Midbrain (tissue), 1 donor: ENCODE results near the gene MRPL14.
"Not testable (repeated sequence)": the region's sequence is repeated elsewhere in the genome, so short reads cannot be mapped to it uniquely, and the experiment has no call there.

Experiments
- DNase-seq: peaks from one replicate; lab custom pipeline; 2025; lab: John Stamatoyannopoulos, UW

The MRPL14 gene

GRCh38 chr6:44097782-44098317, 29.4 kb downstream of the MRPL14 start:
- no peak for DNase-seq

GRCh38 chr6:44096612-44097011, 30.6 kb downstream of the MRPL14 start:
- DNase-seq: peak; percentile 77

GRCh38 chr6:44095243-44095623, 32.0 kb downstream of the MRPL14 start:
- DNase-seq: not testable (repeated sequence)

- no peak for DNase-seq
Observed at GRCh38 chr6:44094403-44095242, 32.6 kb downstream of the MRPL14 start.

- DNase-seq: no peak
Observed at GRCh38 chr6:44093750-44094402, 33.4 kb downstream of the MRPL14 start.

GRCh38 chr6:44093066-44093465, 34.2 kb downstream of the MRPL14 start:
- DNase-seq: no peak

GRCh38 chr6:44091981-44092884, 35.0 kb downstream of the MRPL14 start:
- DNase-seq: no peak

GRCh38 chr6:44091356-44091755, 35.9 kb downstream of the MRPL14 start:
- DNase-seq: not testable (repeated sequence)

- DNase-seq: no peak
Observed at GRCh38 chr6:44090465-44090864, 36.8 kb downstream of the MRPL14 start.

GRCh38 chr6:44088827-44089590, 38.2 kb downstream of the MRPL14 start:
- DNase-seq: no peak

- DNase-seq: no peak
Observed at GRCh38 chr6:44087623-44088022, 39.6 kb downstream of the MRPL14 start.

- DNase-seq: no peak
Observed at GRCh38 chr6:44086931-44087574, 40.2 kb downstream of the MRPL14 start.

- DNase-seq: no peak
Observed at GRCh38 chr6:44085219-44085618, 42.0 kb downstream of the MRPL14 start.

GRCh38 chr6:44084231-44085014, 42.8 kb downstream of the MRPL14 start:
- DNase-seq: no peak

GRCh38 chr6:44082872-44083321, 44.4 kb downstream of the MRPL14 start:
- DNase-seq: no peak

GRCh38 chr6:44081753-44082152, 45.5 kb downstream of the MRPL14 start:
- DNase-seq: no peak

- DNase-seq: no peak
Observed at GRCh38 chr6:44080561-44081521, 46.4 kb downstream of the MRPL14 start.

GRCh38 chr6:44079672-44080071, 47.6 kb downstream of the MRPL14 start:
- no peak for DNase-seq
